GM21528 (cell line): ENCODE data around the gene ALG11.
A peak's percentile ranks its signal among the peaks of the same experiment; 100 is the strongest.
"Not testable (repeated sequence)": the region's sequence is repeated elsewhere in the genome, so short reads cannot be mapped to it uniquely, and the experiment has no call there.

Experiments used
- ATAC-seq: cut with Tn5 transposase; IDR thresholded peaks from one replicate; pipeline ENCODE4 v1.9.1; 2021; ENCODE audit warnings: mild to moderate bottlenecking, moderate library complexity; ENCODE audit not compliant: unreplicated experiment, low FRiP score

The ALG11 gene, protein sequence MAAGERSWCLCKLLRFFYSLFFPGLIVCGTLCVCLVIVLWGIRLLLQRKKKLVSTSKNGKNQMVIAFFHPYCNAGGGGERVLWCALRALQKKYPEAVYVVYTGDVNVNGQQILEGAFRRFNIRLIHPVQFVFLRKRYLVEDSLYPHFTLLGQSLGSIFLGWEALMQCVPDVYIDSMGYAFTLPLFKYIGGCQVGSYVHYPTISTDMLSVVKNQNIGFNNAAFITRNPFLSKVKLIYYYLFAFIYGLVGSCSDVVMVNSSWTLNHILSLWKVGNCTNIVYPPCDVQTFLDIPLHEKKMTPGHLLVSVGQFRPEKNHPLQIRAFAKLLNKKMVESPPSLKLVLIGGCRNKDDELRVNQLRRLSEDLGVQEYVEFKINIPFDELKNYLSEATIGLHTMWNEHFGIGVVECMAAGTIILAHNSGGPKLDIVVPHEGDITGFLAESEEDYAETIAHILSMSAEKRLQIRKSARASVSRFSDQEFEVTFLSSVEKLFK

DNA sequence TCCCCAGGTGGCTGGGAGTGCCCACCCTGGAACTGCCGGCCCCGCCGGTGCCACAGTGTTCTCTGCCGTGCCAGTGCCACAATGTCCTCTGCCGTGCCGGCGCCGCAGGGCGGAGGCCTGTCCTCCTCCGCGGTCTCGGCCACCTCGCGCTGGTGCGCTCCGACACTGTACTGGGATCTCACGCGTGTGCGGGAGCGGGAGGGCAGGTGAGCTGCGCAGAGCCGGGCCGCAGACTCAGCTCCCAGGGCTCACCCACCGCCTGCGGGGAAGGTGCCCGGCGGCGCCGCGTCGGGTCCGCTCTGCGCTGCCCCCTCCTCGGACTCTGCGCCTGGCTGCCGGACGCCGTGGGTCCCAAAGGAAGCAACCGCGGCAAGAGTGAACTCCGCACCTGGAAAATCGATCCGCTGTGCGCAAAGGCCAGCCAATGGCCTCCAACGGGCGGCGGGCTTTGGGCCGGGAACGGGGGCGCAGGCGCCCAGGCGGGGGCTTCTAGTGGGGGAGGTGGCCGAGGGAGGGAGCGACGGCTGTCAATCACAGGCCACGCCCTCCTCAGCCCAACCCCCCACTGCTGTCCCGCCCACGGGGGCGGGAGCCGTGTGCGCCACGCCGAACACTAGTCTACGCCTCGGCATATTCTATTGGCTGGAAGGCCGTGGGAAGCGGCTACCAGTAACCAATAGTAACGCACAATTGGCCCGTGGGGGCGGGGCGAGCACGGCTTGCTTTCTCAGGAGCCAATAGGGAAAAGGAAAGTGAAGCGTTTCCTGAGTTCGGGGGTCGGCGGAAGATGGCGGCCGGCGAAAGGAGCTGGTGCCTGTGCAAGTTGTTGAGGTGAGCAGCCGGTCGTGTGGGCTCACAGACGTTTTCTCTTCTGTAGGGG is at the start of gene ALG11:
TSS of gene ALG11 (plus strand) at position 767 of the 880 bp plus-strand sequence. CDS start at position 788, 21 bp downstream.
- ATAC-seq, result peak; percentile 99

DNA sequence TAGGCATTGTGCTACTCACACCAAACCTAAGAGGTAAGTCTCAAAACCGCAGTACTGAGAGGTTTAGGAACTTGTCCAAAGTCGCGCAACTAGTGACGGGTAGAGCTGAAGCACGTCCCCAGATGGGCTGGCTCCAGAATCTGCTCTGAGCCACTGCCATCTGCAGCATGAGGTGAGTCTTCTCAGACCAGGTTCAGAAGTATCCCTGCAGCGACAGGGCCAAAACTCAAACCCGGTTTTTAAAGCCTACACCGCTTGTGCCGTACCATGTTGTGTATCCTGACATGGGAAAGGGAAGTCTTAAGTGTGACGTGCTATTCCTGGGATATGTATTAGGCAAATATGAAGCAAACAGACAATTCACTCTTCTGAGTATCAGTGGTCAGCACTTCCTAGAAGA is 46.0 kb upstream of the ALG11 start:
- ATAC-seq, result no peak

DNA sequence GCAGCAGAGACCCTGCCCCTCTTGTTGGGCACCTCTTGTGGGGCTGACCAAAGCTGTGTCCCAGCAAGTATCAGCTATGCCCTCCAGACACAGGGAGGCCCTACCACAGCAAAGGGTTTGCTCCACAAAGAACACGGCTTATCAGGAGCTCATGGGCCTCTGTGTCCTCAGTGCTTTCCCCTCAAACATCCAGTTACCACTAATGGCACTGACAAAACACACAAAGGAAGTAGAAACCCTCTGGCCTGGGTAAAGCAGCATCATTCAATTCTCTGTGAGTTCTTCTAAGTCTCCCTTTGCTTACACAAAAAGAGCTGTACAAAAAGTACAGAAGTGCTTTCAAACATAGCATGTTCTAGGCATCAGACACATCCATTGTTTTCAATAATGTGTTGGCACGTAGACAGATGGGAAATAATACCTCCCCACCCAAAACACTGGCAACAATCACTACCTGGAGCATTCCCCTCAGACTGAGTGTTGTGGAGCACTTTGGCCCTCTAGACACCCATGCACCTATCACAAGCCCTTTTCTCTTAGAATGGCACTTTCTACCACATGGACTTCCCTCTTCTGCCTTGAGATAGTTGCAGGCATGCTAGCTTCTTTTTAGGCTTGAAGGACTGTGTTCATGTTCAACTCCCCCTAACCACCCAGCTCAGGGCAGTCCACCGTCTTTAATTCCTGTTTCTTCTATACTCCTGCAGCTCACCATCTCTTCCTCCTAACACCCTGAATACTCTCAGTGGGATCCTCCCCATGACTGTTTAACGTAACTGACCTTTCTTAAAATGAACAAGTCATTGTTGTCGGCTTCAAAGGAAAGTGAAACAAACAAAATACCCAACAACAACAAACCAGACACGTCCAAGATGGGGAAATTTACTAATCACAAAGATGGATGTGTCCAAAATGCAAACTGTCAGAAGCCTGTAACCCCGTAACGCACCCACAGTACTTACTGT is 44.4 kb upstream of the ALG11 start:
- ATAC-seq, result no peak

DNA sequence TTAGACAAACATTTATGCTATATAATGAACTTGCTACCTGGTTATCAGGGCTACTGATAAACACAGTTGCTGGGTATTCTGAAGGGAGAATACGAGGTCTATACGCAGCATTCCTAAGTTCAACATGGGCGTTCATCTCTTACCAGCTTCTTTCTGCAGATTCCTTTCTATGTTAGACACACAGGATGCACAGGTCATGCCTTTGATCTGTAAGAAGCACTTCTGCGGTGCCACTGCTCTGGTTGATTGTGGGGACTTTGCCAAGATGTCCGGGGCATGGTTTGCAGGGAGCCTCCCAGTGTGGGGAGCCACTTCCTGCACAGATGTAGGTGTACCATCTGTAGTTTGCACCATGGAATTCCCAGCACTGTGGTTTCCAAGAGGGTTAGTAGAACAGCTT is 41.8 kb upstream of the ALG11 start:
- no peak for ATAC-seq

DNA sequence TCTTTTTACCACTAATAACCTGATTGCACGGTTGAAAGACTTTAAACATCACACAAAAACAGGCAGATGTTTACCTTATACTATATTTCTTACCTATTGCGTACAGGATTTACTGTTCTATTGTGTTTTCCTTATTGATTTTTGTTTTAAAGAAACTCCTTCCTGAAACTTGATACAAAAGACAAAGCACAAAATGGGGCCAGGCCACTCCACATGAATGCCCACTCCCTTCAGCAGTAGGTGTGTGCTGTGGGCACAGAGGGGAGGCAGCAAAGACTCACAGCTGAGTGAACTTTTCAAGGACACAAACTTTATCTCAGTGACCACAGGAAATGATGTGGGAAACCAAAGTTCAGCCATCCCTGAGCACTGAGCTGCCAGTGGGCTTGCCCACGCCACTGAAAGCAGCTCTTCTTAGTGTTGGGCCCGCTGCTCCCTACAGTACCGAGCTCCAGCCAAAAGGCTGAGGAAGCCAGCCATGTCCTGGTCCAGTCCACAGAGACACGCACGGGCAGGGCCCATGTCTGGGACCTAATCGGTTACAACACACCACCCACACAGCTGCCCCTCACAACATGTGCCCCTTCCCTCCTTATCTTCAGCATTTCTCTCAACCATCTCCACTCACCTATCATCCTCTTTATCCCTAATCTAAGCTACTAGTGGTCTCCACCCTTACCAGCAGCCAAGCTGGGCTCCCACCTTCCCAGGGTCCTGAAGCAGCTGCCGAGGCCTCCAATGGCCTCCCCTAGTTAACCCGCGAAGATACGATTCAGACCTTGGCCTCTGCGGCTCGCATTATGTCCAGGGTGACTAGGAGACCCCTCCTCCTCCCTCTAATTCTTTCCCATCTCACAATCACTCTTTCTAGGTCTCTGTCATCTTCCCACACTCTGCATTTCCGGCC is 40.4 kb upstream of the ALG11 start:
- no peak for ATAC-seq

DNA sequence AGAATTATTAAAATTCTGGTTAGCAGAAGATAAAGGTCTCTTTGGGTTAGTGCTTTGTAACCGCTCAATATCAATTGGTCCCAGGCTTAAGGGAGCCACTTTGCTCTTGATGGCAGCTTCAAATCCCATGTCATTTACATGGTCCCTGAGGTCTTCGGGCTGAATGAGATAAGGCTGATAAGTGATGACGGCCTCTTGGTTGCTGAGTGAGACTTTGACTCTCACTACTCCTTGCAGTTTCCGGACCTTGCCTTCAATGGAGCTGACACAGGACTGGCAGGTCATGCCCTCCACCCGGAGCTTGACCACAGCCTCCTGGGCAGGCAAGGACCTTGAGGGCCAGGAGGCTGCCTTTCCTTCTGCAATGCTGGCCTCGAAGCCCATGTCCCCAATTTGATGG is 37.7 kb upstream of the ALG11 start:
- no peak for ATAC-seq

DNA sequence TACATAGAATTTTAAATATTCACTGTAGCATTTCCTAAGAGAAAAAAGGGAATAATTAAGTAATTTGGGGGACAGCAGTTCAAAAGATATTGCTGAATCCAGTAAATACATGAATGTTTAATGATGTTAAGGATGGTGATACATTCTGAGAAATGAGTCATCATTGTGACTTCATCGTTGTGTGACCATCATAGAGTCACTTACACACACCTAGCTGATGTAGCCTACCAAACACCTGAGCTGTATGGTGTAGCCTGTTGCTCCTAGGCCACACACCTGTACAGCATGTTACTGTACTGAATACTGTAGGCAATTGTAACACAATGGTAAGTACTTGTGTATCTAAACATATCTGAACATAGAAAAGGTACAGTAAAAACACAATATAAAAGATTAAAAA is 35.8 kb upstream of the ALG11 start:
- no peak for ATAC-seq

DNA sequence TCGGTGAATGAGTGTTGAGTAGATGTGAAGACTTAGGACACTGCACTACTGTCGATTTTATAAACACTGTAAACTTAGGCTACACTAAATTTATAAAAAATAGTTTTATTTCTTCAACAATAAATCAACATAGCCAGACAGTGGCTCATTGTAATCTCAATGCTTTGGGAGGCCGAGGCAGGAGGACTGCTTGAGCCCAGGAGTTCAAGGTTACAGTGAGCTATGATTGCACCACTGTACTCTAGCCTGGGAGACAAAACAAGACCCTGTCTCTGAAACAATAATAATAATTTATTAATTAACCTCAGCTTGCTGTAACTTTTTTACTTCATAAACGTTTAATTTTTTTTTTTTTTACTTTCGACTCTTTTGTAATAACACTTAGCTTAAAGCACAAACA is 35.3 kb upstream of the ALG11 start:
- no peak for ATAC-seq

DNA sequence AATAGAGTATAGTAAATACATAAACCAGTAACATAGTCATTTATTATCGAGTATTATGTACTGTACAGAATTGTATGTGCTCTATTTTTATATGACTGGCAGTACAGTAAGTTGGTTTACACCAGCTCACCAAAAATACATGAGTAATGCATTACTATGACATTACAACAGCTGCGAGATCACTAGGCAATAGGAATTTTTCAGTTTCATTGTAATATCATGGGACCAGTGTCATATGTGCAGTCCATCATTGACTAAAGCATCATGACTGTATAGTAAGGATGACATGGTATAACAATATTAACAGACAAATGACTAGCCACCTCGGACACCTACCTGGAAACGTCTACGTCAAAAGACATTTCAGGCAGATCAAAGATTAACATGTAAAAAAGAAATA is 34.6 kb upstream of the ALG11 start:
- ATAC-seq, result no peak

DNA sequence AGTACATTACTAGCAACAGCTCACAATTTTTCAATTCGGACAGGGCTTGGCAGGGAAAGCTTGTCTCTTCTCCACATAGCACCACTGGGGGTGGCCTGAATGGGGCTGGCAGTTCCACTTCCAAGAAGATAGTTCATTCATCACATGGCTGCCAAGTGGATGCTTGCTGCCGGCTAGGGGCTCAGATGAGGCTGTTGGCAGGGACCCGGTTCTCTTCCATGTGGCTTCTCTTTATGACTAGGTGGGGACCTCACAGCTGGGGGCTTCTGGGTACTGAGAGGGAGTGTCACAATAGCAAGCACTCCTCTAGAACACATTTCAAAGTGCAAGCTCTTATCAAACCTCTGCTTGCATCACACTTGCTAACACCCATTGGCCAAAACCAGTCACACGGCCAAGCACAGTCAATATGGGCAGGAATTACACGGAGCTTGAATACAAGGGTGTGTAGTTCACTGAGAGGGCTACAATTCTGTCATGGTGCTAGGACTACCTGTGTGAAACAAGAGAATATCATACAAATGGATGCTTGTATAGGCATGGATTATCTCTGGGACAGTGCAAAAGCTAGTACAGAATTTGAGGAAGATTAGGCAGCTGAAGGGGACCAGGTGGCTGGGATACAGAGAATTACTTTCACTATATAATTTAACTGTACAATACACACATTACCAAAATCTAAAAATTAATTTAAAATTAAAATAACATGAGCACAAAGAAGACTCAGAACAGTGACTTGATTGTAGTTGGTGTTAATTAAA is 33.2 kb upstream of the ALG11 start:
- no peak for ATAC-seq

DNA sequence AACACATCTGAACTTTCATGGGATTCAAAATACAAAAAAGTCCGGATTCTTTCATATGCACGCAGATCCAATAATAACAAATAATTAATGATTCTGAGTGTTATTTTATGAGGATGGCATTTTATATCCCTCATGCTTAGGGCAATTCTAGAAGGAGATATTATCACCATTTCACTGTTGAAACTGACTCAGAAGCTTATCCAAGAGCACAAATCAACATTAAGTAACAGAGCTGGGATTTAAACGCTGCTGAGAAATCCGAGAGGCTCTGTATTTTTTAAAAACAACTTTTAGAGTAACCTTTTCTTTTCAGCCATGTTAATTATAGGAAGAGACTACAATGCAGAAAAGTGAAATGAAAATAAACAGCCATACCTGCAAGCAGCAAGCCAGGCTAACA is 31.3 kb upstream of the ALG11 start:
- ATAC-seq, result no peak

DNA sequence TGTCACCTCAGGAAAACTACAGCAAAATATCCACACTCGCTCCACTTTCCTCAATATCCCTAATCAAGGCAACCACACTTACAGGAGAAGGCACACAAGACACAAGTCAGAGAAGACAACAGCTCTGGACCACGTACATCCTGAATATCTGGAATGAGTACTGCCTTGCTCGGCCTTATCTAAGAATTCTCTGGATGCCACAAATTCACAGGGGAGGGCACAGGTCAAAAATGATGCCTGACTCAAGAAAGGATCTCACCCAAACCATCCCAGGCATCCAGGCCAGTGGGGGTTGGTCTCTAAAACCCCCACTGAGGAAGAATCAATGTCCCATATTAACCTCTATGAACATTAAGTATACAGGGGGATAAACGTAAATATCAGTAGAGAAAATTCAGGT is 30.8 kb upstream of the ALG11 start:
- ATAC-seq, result no peak

DNA sequence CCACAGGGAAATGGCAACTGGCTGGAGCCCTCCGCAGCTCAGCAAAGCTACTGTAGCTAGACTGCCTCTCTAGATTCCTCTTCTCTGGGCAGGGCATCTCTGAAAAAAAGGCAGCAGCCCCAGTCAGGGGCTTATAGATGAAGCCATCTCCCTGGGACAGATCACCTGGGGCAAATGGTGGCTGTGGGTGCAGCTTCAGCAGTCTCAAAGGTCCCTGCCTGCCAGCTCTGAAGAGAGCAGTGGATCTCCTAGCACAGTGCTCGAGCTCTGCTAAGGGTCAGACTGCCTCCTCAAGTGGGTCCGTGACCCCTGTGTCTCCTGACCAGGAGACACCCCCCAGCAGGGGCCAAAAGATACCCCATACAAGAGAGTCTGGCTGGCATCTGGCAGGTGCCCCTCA is 28.9 kb upstream of the ALG11 start:
- not testable (repeated sequence) for ATAC-seq

DNA sequence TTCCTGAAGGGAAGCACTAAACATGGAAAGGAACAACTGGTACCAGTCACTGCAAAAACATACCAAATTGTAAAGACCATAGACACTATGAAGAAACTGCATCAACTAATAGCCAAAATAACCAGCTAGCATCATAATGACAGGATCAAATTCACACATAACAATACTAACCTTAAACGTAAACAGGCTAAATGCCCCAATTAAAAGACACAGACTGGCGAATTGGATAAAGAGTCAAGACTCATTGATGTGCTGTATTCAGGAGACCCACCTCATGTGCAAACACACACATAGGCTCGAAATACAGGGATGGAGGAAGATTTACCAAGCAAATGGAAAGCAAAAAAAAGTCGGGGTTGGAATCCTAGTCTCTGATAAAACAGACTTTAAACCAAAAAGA is 27.3 kb upstream of the ALG11 start:
- not testable (repeated sequence) for ATAC-seq

DNA sequence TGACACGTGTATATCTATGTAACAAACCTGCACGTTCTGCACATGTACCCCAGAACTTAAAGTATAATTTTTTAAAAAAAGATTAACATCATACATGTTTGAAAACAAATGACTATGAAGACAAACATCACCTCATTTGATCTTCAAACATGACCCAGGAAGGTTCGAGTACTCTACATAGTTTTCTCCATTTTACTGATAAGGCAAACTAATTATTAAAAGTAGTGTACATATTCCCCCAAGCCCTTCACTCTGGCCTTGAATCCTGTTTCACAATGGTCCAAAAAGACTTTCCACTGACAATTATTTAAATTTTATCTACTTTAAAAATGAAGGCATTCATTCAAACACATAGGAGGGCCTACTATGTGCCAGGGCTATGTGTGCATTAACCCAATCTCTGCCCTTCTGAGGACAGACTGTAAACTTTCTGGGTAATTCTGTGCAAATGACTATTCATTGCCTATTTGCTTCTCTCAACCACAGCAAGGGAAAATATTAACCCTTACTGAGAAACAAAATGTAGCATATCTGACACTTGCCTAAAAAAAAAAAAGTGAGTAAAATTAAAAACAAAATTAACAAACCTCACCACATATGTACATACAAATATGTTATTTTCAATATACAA is 23.1 kb upstream of the ALG11 start:
- ATAC-seq, result no peak

DNA sequence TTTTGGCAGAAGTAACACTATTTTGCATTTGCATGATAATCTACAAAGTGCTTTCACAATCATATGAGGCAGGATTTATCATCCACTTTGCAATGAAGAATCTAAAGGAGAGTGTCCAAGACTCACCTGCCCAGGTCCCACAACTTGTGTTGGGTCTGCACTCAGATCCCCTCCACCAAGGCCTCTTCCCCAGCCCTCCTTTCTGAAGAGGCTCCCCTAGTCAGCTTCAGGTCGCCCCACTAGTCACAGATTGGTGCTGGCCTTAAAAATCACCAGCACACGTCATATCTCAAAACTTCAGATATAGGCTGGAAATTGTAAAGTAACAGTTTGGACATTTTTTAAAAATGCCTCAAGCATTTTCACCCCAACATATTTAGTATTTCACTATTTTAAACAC is 18.5 kb upstream of the ALG11 start:
- no peak for ATAC-seq

DNA sequence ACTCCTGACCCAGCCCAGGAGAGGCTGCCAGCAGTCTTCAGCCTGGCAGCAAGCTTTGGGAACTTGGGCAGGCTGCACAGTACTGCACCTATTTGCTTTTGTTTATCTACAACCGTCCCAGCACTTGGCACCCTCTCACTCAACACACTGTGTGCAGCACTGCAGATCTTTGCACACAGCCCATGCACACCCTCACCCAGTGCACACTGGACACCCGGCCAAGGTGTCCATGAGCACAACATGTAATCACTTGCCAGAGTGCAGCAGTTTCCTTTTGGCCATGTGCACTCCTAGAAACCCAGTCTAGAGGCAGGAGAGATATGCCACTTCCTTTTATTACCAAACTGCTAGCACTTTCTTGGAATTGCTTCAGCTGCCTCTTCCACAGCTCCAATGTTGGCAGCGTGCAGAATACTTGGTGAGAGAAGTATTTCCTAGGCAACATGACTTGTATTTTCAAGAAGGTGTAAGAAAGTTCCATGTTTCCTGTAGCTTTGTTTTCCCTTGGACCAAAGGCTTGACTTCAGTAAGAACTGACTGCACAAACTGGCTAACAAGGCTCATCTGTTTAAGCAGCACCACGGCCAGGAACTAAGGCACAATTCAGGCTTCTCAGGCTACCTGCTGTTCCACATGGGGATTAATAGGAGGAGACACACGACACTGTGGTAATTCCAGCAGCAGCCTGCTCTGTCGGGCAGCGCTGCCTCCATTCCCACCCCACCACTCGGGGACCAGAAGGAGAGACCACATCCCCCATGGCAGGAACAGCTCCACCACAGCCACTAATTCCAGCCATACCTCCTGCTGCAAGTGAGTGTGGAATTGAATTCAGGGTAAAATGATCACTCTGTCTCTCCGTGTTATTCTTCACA is 16.3 kb upstream of the ALG11 start:
- no peak for ATAC-seq
